A549 (cell line): ENCODE data around the gene CBARP. TPM values are rescaled to one million over a fixed set of nuclear protein-coding genes. Genes with fewer than 3 reads are reported as not detected.

Experiments
- ATAC-seq, 2 experiments: fragments of 200-7000 bp in 1 of 2; fragments of >200 bp in 1 of 2; cut with Nextera tagmentation in 1 of 2; cut with Tn5 transposase in 1 of 2; 3 replicates each; pipeline versions ENCODE4 v1.8.0 to v1.9.1; 2018 to 2020; ENCODE audit warnings: mild to moderate bottlenecking in 1 of 2, moderate library complexity in 1 of 2
- CTCF ChIA-PET: fragments of 300-600 bp; sonication (Branson Sonifier 250); formaldehyde crosslinking; extraction: SDS; loops from one replicate; lab custom pipeline; 2021; ENCODE audit warnings: antibody characterized with exemption, inconsistent platforms; lab: Yijun Ruan, JAX
- POLR2A ChIA-PET: fragments of 350-600 bp; formaldehyde crosslinking; extraction: SDS; loops from one replicate; lab custom pipeline; 2021; ENCODE audit warnings: antibody characterized with exemption, inconsistent platforms; lab: Yijun Ruan, JAX
- DNase-seq, 2 experiments: peaks; one replicate each; pipeline versions ENCODE4 v3.0.0 to v3.0.0-alpha.2; 2011 to 2016; ENCODE audit warnings: low read depth in 1 of 2, low spot score in 1 of 2
- FAIRE-seq: peaks from 2 replicates; lab custom pipeline; 2011; peaks lifted over from hg19 to GRCh38; lab: Jason Lieb, UNC
- H3K27ac ChIP-seq, 2 experiments: fragments of >200 bp; sonication (Bioruptor Twin); formaldehyde crosslinking; 3 replicates each; pipeline ENCODE4 v1.5.1; 2016 to 2017
- H3K4me1 ChIP-seq: fragments of >200 bp; sonication (Bioruptor Twin); formaldehyde crosslinking; 3 replicates; pipeline ENCODE4 v1.6.1; 2016
- H3K4me2 ChIP-seq: fragments of >200 bp; sonication (Bioruptor Twin); formaldehyde crosslinking; 3 replicates; pipeline ENCODE4 v1.6.1; 2016
- H3K4me3 ChIP-seq: fragments of >200 bp; sonication (Bioruptor Twin); formaldehyde crosslinking; 3 replicates; pipeline ENCODE4 v1.5.1; 2016
- H3K9me3 ChIP-seq: fragments of >200 bp; sonication (Bioruptor Twin); formaldehyde crosslinking; 3 replicates; pipeline ENCODE4 v1.6.1; 2016
- CEBPB ChIP-seq, 2 experiments: fragments of >200 bp in 1 of 2; sonication (Bioruptor Twin) in 1 of 2; formaldehyde crosslinking in 1 of 2; IDR thresholded peaks; 2 replicates each; pipeline ENCODE4 v1.6.1; 2012 to 2016
- CHD2 ChIP-seq: fragments of 150-350 bp; IDR thresholded peaks from 2 replicates; pipeline ENCODE4 v1.6.1; 2014; ENCODE audit warnings: low read length; ENCODE audit not compliant: partially characterized antibody
- CHD4 ChIP-seq: fragments of 200-600 bp; sonication (generic); IDR thresholded peaks from 2 replicates; pipeline ENCODE4 v1.6.1; 2016; ENCODE audit warnings: antibody characterized with exemption, mild to moderate bottlenecking, borderline replicate concordance
- EHMT2 ChIP-seq: fragments of 200-600 bp; sonication (generic); IDR thresholded peaks from 2 replicates; pipeline ENCODE4 v1.6.1; 2016; ENCODE audit warnings: antibody characterized with exemption, low read depth, mild to moderate bottlenecking, moderate library complexity
- EP300 ChIP-seq, 2 experiments: fragments of >200 bp; sonication (Bioruptor Twin); formaldehyde crosslinking; IDR thresholded peaks; 2 replicates in 1 of 2; 3 replicates in 1 of 2; pipeline ENCODE4 v1.6.1; 2016 to 2017
- GATA3 ChIP-seq: IDR thresholded peaks from 2 replicates; pipeline ENCODE4 v1.6.1; 2012; ENCODE audit warnings: borderline replicate concordance
- HOXB13 ChIP-seq: fragments of 250-450 bp; sonication (Bioruptor Pico); IDR thresholded peaks from 2 replicates; pipeline ENCODE4 v1.5.0; 2020; ENCODE audit warnings: low read depth, mild to moderate bottlenecking, moderate library complexity
- HOXB5 ChIP-seq: fragments of 250-450 bp; sonication (Bioruptor Pico); IDR thresholded peaks from 2 replicates; pipeline ENCODE4 v1.5.0; 2020; ENCODE audit warnings: mild to moderate bottlenecking, moderate library complexity
- NFE2L2 ChIP-seq: fragments of 150-350 bp; conservative IDR thresholded peaks from 2 replicates; pipeline ENCODE4 v1.6.1; 2014; ENCODE audit warnings: low read length
- NPAS2 ChIP-seq: fragments of 250-450 bp; sonication (Bioruptor Pico); IDR thresholded peaks from 2 replicates; pipeline ENCODE4 v1.8.0; 2022; ENCODE audit warnings: mild to moderate bottlenecking, moderate library complexity, borderline replicate concordance
- NR3C1 ChIP-seq: fragments of >200 bp; sonication (Bioruptor Twin); formaldehyde crosslinking; IDR thresholded peaks from 3 replicates; pipeline ENCODE4 v1.6.1; 2017
- POLR2A ChIP-seq: IDR thresholded peaks from 2 replicates; pipeline ENCODE4 v1.6.1; 2012; ENCODE audit warnings: mild to moderate bottlenecking, low read length
- POLR2AphosphoS2 ChIP-seq: conservative IDR thresholded peaks from 2 replicates; pipeline ENCODE4 v1.6.1; 2012; ENCODE audit warnings: low read length, improper control_type of control experiment, inconsistent platforms
- RARB ChIP-seq: fragments of 250-450 bp; sonication (Bioruptor Pico); IDR thresholded peaks from 2 replicates; pipeline ENCODE4 v1.8.0; 2021; ENCODE audit warnings: mild to moderate bottlenecking, moderate library complexity
- RCOR1 ChIP-seq: fragments of 150-350 bp; IDR thresholded peaks from 2 replicates; pipeline ENCODE4 v1.6.1; 2014; ENCODE audit warnings: antibody characterized with exemption, low read length, low read depth
- TFCP2L1 ChIP-seq: fragments of 250-450 bp; sonication (Bioruptor Pico); IDR thresholded peaks from 2 replicates; pipeline ENCODE4 v1.5.0; 2021; ENCODE audit warnings: mild to moderate bottlenecking
- ZNF302 ChIP-seq: fragments of 250-450 bp; sonication (Bioruptor Pico); IDR thresholded peaks from 2 replicates; pipeline ENCODE4 v1.9.0; 2021; ENCODE audit warnings: inconsistent platforms, mild to moderate bottlenecking, moderate library complexity
- ZSCAN20 ChIP-seq: fragments of 250-450 bp; sonication (Bioruptor Pico); IDR thresholded peaks from 2 replicates; pipeline ENCODE4 v1.8.0; 2022; ENCODE audit warnings: mild to moderate bottlenecking, moderate library complexity
- WGBS: methylation state at CpG from one replicate; pipeline ENCODE4 v1.1.6; 2017; ENCODE audit errors: missing lambda C conversion rate; 5-methylcytosine and 5-hydroxymethylcytosine counted together
- polyA plus RNA-seq, 4 experiments: library from polyadenylated mRNA; depleted of rRNA in 3 of 4; stranded (reverse); fragments of >200 nt; fragmentation: RNase III in 1 of 4; extraction: RNeasy Plus Mini Kit Qiagen cat#74134 plus additional on column Dnase treatment in 1 of 4; gene quantifications; 2 replicates in 3 of 4; 3 replicates in 1 of 4; pipeline ENCODE4 v1.2.3, GENCODE V29; 2011 to 2017
- TF ChIP-seq, protein P1 (sequence below): IDR thresholded peaks from 2 replicates; pipeline ENCODE4 v1.6.1; 2012; ENCODE audit warnings: low read depth, borderline replicate concordance
- TF ChIP-seq, protein P2 (sequence below): fragments of 150-350 bp; IDR thresholded peaks from 2 replicates; pipeline ENCODE4 v1.6.1; 2014; ENCODE audit warnings: low read depth, mild to moderate bottlenecking, low read length

The CBARP gene
- polyA plus RNA-seq, 2 of the 4 experiments (the other 2 are of a cell fraction) = 0.19 to 2.0 TPM

DNA sequence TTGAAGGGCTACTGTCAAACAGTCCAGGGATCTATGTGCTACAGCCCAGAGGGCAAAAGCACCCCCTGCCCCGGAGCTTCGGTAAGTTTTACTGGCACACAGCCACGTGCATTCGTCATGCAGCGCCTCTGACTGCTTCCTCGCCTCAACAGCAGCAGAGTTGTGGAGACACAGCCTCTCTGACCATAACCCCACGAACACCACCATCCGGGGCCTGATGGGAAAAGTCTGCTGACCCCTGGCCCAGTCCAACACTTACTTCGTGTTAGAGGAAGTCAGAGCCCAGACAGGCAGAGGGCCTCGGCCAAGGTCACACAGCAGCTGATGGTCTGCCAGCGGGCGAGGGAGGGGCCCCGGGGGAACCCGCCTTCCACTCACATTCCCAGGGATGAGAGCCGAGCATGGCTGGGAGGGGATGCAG, 5.1 kb downstream of the CBARP start:
- Histone ChIP-seq H3K4me3 (no peak overlapping the region), H3K9me3 (no peaks in the 10 kb centered on the region), H3K4me1 (peaks cover 25% of the 10 kb centered on the region; the same call in 2 of the 3 replicates), H3K27ac (peak overlapping the region in 1 of 2 experiments; percentile 43; a peak in 3 of 6 replicates), H3K4me2 (no peak overlapping the region)
- no peak for FAIRE-seq
- ChIA-PET POLR2A (interaction anchor here (1.4 kb wide), 1 partner anchor 36 kb away, joined by 3 read pairs; no protein-coding TSS in a partner anchor), CTCF (interaction anchor here (0.9 to 4.2 kb wide), 2 partner anchors 11 to 233 kb away, joined by 3 to 26 read pairs; no protein-coding TSS in a partner anchor)
- TF ChIP-seq NR3C1 = no peak
- TF ChIP-seq POLR2A = no peak
- TF ChIP-seq, protein P1, sequence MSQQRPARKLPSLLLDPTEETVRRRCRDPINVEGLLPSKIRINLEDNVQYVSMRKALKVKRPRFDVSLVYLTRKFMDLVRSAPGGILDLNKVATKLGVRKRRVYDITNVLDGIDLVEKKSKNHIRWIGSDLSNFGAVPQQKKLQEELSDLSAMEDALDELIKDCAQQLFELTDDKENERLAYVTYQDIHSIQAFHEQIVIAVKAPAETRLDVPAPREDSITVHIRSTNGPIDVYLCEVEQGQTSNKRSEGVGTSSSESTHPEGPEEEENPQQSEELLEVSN = no peak
- no peak for TF ChIP-seq HOXB13 (CRISPR knock-in tag)
- no peak for TF ChIP-seq CHD2
- no peak for TF ChIP-seq EHMT2
- TF ChIP-seq RARB (CRISPR knock-in tag) = no peak
- TF ChIP-seq CHD4 = no peak
- TF ChIP-seq RCOR1 = no peak
- no peak for TF ChIP-seq GATA3
- no peak for TF ChIP-seq TFCP2L1 (CRISPR knock-in tag)
- TF ChIP-seq CEBPB (IDR thresholded peaks at IDR 0.05) = no peak
- TF ChIP-seq NPAS2 (CRISPR knock-in tag) = no peak
- no peak for DNase-seq
- peak; percentile 5 to 16; a peak in 4 of 6 replicates for ATAC-seq
- 52% methylated on average over 11 of the region's 15 CpGs for WGBS

DNA sequence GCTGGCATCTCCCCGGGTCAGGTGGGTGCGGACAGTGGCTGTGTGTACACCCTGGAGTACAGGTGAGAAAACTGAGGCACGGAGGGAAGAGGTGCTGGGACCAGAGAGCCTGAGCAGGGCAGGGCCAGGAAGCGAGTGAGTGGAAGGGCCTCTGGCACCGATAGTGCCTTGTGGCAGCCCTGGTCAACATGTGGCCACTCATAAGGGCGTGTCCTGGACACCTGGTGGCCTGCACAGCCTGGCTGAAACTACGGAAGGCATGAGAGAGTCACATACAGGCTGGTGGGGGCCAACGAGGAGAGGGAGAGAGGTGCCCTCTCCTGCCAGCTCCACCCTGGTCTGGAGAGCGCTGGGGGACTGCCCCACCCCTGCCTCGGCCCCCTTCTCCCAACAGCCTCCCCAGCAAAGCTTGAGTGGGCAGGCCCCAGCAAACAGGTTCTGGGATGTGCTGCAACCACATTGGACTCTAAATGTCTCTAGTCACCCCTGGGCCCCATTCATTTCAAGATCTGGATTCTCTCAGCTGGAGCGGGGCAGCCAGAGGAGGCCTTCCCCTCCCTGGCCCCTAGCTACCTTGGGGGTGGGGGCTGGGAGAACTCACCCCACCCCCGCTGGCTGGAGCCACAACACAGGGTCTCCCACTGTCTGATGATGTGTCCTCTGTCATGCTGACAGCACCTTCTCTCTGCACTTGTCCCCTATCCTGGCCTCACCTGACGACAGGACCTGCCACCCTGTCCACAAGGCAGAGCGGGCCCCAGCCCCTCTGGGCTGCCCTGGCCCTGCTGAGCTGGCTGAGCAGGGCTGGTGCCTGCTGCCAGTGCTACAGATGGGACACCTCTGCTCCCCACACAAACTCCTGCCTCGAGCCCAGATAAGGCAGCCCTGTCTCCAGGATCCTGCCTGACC, 5.8 kb downstream of the CBARP start:
- peak overlapping the region in 1 of 2 experiments; percentile 43; a peak in 3 of 6 replicates for H3K27ac ChIP-seq
- H3K4me1 ChIP-seq = peaks cover 25% of the 10 kb centered on the region; the same call in 2 of the 3 replicates
- H3K4me3 ChIP-seq = no peak overlapping the region
- TF ChIP-seq NFE2L2 = no peak
- no peak for TF ChIP-seq ZNF302 (CRISPR knock-in tag)
- TF ChIP-seq GATA3 = no peak
- no peak for TF ChIP-seq POLR2A
- no peak for TF ChIP-seq ZSCAN20 (CRISPR knock-in tag)
- no peak for TF ChIP-seq EHMT2
- TF ChIP-seq, protein P2, sequence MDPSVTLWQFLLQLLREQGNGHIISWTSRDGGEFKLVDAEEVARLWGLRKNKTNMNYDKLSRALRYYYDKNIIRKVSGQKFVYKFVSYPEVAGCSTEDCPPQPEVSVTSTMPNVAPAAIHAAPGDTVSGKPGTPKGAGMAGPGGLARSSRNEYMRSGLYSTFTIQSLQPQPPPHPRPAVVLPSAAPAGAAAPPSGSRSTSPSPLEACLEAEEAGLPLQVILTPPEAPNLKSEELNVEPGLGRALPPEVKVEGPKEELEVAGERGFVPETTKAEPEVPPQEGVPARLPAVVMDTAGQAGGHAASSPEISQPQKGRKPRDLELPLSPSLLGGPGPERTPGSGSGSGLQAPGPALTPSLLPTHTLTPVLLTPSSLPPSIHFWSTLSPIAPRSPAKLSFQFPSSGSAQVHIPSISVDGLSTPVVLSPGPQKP = no peak
- no peak for TF ChIP-seq HOXB5 (CRISPR knock-in tag)
- TF ChIP-seq RARB (CRISPR knock-in tag) = no peak
- no peak for TF ChIP-seq EP300 (IDR thresholded peaks at IDR 0.05)
- TF ChIP-seq POLR2AphosphoS2 = no peak
- TF ChIP-seq HOXB13 (CRISPR knock-in tag) = no peak
- TF ChIP-seq CHD2 = no peak
- TF ChIP-seq, all 56 proteins: peak for 0
- ChIA-PET CTCF (interaction anchor here (0.8 to 4.2 kb wide), 3 partner anchors 10 to 233 kb away, joined by 3 to 26 read pairs (median 3); no protein-coding TSS in a partner anchor), POLR2A (interaction anchor here (1.4 kb wide), 1 partner anchor 37 kb away, joined by 3 read pairs; no protein-coding TSS in a partner anchor)
- H3K9me3 ChIP-seq = no peaks in the 10 kb centered on the region
- FAIRE-seq = no peak
- 57% methylated on average over 8 of the region's 15 CpGs for WGBS
- no peak for DNase-seq
- peak; percentile 35 to 52; a peak in 4 of 6 replicates for ATAC-seq
- H3K4me2 ChIP-seq = no peak overlapping the region
